ENCODE measurements around the gene ZNF888. TPM values are rescaled to one million over a fixed set of nuclear protein-coding genes. Genes with fewer than 3 reads are reported as not detected.
"Not testable (repeated sequence)": the region's sequence is repeated elsewhere in the genome, so short reads cannot be mapped to it uniquely, and the experiment has no call there.

Gene ZNF888
- polyA plus RNA-seq, 1 donor from 2014 or later = 0.26 TPM

GRCh38 chr19:52889076-52889475 is 34.2 kb downstream of the ZNF888 start:
- Histone ChIP-seq H3K27me3 (ENCODE audit: insufficient read depth, low read depth, low read length) (no peaks in the 10 kb centered on the region), H3K9me3 (ENCODE audit: low read length) (no peaks in the 10 kb centered on the region), H3K27ac (ENCODE audit: low read length) (no peak overlapping the region), H3K79me2 (replicated peaks; ENCODE audit: insufficient read depth, low read length) (no peaks in the 10 kb centered on the region), H3K36me3 (ENCODE audit: insufficient read depth, low read length) (no peaks in the 10 kb centered on the region), H3K9me2 (ENCODE audit: insufficient read depth, low read length) (no peaks in the 10 kb centered on the region), H3K4me2 (ENCODE audit: low read length) (no peak overlapping the region), H2AFZ (ENCODE audit: low read depth, low read length) (no peak overlapping the region), H3K4me3 (ENCODE audit: low read length) (no peak overlapping the region), H3K9ac (ENCODE audit: low read length) (no peak overlapping the region), H4K20me1 (ENCODE audit: insufficient read depth) (no peaks in the 10 kb centered on the region), H3F3A (ENCODE audit: insufficient read depth, low read length, poor library complexity, severe bottlenecking) (no peaks in the 10 kb centered on the region)
- TF ChIP-seq TAF1 (IDR thresholded peaks at IDR 0.05; ENCODE audit: low read depth) (no peak), POLR2AphosphoS5 (IDR thresholded peaks at IDR 0.05) (no peak), EP300 (conservative IDR thresholded peaks at IDR 0.05; ENCODE audit: poor library complexity, severe bottlenecking) (no peak), MXI1 (conservative IDR thresholded peaks at IDR 0.05; ENCODE audit: poor library complexity, severe bottlenecking) (no peak), SMC3 (conservative IDR thresholded peaks at IDR 0.05; ENCODE audit: poor library complexity) (no peak), RAD21 (conservative IDR thresholded peaks at IDR 0.05) (no peak), EZH2 (IDR thresholded peaks at IDR 0.05; ENCODE audit: borderline replicate concordance, insufficient read depth, low read length, poor library complexity, severe bottlenecking) (no peak)
- TF ChIP-seq, protein P1, sequence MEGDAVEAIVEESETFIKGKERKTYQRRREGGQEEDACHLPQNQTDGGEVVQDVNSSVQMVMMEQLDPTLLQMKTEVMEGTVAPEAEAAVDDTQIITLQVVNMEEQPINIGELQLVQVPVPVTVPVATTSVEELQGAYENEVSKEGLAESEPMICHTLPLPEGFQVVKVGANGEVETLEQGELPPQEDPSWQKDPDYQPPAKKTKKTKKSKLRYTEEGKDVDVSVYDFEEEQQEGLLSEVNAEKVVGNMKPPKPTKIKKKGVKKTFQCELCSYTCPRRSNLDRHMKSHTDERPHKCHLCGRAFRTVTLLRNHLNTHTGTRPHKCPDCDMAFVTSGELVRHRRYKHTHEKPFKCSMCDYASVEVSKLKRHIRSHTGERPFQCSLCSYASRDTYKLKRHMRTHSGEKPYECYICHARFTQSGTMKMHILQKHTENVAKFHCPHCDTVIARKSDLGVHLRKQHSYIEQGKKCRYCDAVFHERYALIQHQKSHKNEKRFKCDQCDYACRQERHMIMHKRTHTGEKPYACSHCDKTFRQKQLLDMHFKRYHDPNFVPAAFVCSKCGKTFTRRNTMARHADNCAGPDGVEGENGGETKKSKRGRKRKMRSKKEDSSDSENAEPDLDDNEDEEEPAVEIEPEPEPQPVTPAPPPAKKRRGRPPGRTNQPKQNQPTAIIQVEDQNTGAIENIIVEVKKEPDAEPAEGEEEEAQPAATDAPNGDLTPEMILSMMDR (IDR thresholded peaks at IDR 0.05; ENCODE audit: poor library complexity, severe bottlenecking) = no peak
- TF ChIP-seq, protein P2, sequence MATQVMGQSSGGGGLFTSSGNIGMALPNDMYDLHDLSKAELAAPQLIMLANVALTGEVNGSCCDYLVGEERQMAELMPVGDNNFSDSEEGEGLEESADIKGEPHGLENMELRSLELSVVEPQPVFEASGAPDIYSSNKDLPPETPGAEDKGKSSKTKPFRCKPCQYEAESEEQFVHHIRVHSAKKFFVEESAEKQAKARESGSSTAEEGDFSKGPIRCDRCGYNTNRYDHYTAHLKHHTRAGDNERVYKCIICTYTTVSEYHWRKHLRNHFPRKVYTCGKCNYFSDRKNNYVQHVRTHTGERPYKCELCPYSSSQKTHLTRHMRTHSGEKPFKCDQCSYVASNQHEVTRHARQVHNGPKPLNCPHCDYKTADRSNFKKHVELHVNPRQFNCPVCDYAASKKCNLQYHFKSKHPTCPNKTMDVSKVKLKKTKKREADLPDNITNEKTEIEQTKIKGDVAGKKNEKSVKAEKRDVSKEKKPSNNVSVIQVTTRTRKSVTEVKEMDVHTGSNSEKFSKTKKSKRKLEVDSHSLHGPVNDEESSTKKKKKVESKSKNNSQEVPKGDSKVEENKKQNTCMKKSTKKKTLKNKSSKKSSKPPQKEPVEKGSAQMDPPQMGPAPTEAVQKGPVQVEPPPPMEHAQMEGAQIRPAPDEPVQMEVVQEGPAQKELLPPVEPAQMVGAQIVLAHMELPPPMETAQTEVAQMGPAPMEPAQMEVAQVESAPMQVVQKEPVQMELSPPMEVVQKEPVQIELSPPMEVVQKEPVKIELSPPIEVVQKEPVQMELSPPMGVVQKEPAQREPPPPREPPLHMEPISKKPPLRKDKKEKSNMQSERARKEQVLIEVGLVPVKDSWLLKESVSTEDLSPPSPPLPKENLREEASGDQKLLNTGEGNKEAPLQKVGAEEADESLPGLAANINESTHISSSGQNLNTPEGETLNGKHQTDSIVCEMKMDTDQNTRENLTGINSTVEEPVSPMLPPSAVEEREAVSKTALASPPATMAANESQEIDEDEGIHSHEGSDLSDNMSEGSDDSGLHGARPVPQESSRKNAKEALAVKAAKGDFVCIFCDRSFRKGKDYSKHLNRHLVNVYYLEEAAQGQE (IDR thresholded peaks at IDR 0.05; ENCODE audit: borderline replicate concordance) = no peak

DNA sequence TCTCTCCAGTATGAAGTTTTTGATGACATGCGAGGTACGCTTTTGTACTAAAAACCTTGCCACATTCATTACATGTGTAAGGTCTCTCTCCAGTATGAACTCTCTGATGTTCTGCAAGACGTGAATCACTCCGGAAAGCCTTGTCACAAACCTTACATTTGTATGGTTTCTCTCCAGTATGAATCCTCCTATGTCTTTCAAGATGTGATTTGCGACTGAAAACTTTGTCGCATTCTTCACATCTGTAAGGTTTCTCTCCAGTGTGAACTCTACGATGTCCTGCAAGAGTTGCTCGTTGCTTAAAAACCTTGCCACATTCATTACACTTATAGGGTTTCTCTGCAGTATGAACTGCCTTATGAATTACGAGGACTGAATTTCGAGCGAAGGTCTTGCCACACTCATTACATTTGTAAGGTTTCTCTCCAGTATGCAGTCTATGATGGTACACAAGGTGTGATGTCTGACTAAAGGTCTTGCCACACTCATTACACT is 42.3 kb downstream of the ZNF888 start:
- Histone ChIP-seq H3K27ac (ENCODE audit: low read length) (no peak overlapping the region), H3K4me3 (ENCODE audit: low read length) (no peak overlapping the region), H3K79me2 (replicated peaks; ENCODE audit: insufficient read depth, low read length) (no peaks in the 10 kb centered on the region), H2AFZ (ENCODE audit: low read depth, low read length) (no peak overlapping the region), H3K9me3 (ENCODE audit: low read length) (peaks cover 10% of the 10 kb centered on the region), H3K27me3 (ENCODE audit: insufficient read depth, low read depth, low read length) (no peaks in the 10 kb centered on the region), H3K36me3 (ENCODE audit: insufficient read depth, low read length) (peaks cover 29% of the 10 kb centered on the region), H3K9ac (ENCODE audit: low read length) (no peak overlapping the region), H3F3A (ENCODE audit: insufficient read depth, low read length, poor library complexity, severe bottlenecking) (no peaks in the 10 kb centered on the region), H3K9me2 (ENCODE audit: insufficient read depth, low read length) (no peaks in the 10 kb centered on the region), H4K20me1 (ENCODE audit: insufficient read depth) (no peaks in the 10 kb centered on the region), H3K4me2 (ENCODE audit: low read length) (no peak overlapping the region)
- TF ChIP-seq SMC3 (conservative IDR thresholded peaks at IDR 0.05; ENCODE audit: poor library complexity) = no peak
- no peak for TF ChIP-seq EP300 (conservative IDR thresholded peaks at IDR 0.05; ENCODE audit: poor library complexity, severe bottlenecking)
- TF ChIP-seq TAF1 (IDR thresholded peaks at IDR 0.05; ENCODE audit: low read depth) = no peak
- no peak for TF ChIP-seq POLR2AphosphoS5 (IDR thresholded peaks at IDR 0.05)
- TF ChIP-seq, protein P2 (IDR thresholded peaks at IDR 0.05; ENCODE audit: borderline replicate concordance) = no peak
- TF ChIP-seq EZH2 (IDR thresholded peaks at IDR 0.05; ENCODE audit: borderline replicate concordance, insufficient read depth, low read length, poor library complexity, severe bottlenecking) = no peak
- TF ChIP-seq RAD21 (conservative IDR thresholded peaks at IDR 0.05) = no peak
- TF ChIP-seq, protein P1 (IDR thresholded peaks at IDR 0.05; ENCODE audit: poor library complexity, severe bottlenecking) = no peak
- no peak for TF ChIP-seq MXI1 (conservative IDR thresholded peaks at IDR 0.05; ENCODE audit: poor library complexity, severe bottlenecking)

DNA sequence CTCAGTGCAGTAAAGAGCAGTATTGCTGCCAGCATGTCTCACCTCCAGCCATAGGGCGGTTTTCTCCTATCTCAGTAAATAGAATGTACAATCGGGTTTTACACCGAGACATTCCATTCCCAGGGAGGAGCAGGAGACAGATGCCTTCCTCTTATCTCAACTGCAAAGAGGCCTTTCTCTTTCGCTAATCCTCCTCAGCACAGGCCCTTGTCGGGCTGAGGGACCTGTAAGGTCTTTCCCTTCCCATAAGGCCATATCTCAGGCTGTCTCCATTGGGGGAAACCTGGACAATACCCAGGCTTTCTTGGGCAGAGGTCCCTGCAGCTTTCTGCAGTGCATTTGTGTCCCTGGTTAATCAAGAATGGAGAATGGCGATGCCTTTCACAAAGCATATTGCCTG is 50.2 kb downstream of the ZNF888 start:
- H3K4me3 ChIP-seq (ENCODE audit: low read length); H3K9ac ChIP-seq (ENCODE audit: low read length); H4K20me1 ChIP-seq (ENCODE audit: insufficient read depth); H3K9me2 ChIP-seq (ENCODE audit: insufficient read depth, low read length); H3K79me2 ChIP-seq (replicated peaks; ENCODE audit: insufficient read depth, low read length); H3K9me3 ChIP-seq (ENCODE audit: low read length); H3K27me3 ChIP-seq (ENCODE audit: insufficient read depth, low read depth, low read length); H3F3A ChIP-seq (ENCODE audit: insufficient read depth, low read length, poor library complexity, severe bottlenecking); H3K36me3 ChIP-seq (ENCODE audit: insufficient read depth, low read length); H2AFZ ChIP-seq (ENCODE audit: low read depth, low read length); H3K4me2 ChIP-seq (ENCODE audit: low read length); H3K27ac ChIP-seq (ENCODE audit: low read length): not testable (repeated sequence)

Measured in neural cell (in vitro differentiated cells).